Fibroblast of peridontal ligament (primary cell): ENCODE data around the gene NUP58.
A peak's percentile ranks its signal among the peaks of the same experiment; 100 is the strongest.
"Not testable (repeated sequence)": the region's sequence is repeated elsewhere in the genome, so short reads cannot be mapped to it uniquely, and the experiment has no call there.

Experiments used
- DNase-seq: peaks from one replicate; pipeline ENCODE4 v3.0.0-alpha.2; 2010; ENCODE audit errors: extremely low read depth

The NUP58 gene

DNA sequence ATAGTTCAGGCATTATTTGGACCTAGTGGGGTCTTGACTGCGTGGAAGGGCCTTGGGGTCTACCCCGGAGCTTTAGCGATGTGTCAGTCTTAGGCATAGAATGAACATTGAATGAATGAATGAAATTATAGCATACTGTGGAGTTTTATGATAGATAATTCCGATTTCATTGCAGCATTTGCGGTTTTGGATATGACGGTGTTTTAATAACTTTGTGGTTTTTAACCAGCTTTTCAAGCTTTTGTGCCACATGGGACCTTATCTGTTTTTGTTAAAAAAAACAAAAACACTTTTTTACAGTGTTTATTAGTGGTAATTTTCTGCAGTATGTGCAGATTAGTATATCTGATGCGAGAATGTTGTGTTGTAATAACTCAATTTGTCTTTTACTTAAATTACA is 696 bp downstream of the NUP58 start:
- peak; percentile 17 for DNase-seq

DNA sequence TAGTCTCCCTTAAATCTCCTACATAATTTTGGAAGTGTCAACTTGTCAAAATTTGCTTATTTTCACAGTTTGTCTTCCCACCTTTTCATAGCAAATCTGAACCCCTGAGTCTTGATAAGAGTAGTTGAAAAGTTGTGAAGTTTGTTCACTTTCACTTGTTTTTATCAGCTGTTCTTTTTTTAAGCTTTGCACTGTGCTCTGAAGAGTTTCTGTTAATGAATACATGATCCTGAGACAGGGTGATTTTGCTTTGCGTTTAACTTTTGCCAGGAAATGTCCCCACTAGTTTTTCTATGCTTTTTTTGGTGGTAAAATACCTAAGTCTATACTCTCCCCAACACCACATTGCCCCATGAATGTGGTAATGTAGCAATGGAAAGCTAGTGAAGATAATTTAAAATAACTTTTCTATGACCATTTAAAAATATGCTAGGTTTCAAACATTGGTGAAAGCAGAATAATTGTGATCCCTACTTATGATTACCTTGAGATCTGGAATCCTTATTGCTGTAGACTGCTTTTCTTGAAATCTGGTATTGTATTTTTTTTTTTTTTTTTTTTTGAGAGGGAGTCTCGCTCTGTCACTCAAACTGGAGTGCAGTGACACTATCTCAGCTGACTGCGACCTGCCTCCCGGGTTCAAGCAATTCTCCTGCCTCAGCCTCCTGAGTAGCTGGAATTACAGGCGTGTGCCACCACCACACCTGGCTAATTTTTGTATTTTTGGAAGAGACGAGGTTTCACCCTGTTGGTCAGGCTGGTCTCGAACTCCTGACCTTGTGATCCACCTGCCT is 5.4 kb downstream of the NUP58 start:
- no peak for DNase-seq

DNA sequence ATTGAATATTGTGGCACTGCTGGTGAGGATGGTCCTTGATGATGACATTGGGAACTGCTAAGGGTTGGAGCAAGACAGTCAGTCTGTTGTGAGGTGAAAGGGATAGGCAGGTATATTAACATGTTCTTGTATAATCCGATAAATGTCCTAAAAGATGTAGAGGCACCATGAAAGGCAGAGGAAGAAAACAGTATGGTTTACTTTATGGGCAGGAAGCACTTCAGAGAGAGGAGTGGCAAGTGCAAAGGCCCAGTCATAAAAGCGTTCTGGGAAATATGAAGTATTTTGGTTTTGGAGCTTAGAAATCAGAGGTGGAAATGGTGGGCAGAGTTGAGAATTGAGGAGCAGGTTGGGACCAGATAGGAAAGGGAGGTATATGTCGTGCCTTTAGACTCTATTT is 9.5 kb downstream of the NUP58 start:
- DNase-seq, result no peak

DNA sequence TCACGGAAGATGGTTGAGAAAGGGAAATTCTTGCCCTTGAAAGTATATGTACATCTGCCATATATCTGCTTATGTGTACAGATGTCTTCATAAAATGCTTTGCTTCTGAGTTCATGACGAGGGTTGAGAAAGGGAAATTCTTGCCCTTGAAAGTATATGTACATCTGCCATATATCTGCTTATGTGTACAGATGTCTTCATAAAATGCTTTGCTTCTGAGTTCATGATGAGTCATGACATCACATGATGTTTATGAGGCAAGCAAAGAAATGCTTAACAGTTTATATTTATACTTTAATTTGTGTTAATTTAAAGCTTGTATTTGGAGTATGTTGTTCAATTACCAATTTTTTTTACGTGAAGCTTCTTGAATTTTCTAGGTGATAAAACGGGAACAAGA is 17.5 kb downstream of the NUP58 start:
- DNase-seq, result peak; percentile 65

DNA sequence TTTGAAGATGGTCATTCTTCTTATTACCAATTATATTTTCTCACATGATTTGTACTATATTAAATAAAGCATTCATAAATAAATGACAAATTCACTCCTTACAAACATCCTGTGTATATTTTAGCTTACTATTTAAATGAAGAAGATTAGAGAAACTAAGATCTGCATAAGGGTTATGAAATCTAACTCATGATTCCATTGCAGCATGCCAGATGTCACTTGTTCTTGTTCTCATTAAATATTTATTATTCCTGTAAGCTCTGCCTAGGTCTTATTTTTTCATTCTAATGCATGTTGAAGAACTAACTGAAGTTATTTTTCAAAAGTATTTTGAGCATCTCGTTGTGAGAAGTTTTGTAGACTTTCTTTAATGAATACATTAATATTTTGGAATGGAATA is 18.3 kb downstream of the NUP58 start:
- no peak for DNase-seq

DNA sequence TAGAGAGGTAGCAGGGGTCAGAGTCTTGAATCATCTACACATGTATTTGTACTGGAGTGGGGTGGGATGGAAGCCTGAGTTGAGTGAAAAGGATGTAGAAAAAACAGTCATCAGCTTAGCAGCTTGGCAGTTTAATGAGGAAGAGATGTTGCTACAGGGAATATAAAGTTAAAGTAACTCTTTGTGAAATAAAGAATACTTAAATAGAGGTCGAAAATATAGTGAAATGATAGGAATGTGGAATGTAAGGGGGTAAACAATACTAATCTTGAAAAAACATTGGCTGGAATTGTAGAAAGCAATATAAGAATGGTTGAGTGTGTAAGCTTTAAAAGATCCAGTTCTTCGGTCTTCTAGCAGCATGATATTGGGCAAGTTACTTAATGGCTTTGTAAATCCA is 22.7 kb downstream of the NUP58 start:
- DNase-seq, result no peak

DNA sequence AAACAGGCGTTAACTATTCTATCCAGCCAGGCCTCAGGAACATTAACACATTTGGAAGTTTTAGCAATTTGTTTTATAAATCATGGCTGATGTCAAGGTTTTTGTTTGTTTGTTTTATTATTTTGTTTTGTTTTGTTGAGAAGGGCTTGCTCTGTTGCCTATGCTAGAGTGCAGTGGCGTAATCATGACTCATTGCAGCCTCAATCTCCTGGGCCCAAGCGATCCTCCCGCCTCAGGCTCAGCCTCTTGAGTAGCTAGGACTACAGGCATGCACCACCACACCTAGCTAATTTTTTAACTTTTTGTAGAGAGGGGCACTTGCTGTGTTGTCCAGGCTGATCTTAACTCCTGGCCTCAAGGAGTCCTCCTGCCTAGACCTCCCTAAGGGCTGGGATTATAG is 28.3 kb downstream of the NUP58 start:
- DNase-seq, result peak; percentile 12

DNA sequence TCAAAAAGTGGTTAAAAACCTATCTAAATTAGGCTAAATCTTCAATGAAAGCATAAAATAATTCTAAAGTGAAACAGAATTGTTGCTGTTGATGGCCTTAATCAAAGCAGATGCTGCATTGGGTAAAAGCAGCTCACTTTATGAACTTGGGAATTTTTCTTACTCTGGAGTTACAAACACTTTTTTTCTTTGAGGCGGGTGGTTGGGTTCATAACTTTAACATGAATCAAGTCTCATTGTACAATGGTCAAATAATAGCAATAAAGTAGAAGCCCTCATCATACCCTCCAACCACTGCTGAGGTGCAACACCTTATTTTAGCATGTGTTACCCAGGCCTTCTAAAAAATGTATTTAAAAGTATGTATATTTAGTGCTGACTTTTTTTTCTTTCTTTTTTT is 29.1 kb downstream of the NUP58 start:
- peak; percentile 31 for DNase-seq

DNA sequence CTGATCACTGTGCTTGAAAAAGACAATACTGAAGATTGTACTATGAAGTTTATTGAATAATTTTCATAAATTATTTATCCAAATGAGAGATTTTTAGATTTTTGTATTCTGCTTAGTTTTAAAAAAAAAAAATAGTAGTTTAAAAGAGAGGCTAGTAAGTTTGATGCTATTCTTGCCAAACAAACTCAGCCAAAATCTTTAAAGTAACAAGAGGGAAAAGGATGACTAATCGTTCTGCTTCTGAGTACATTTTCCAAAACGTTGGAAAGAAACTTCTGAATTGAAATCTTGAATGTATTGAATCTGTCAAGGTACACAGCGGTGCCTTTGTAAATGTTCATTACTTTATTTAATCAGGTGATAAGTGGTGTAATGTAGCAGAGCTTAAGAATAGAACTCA is 34.4 kb downstream of the NUP58 start:
- peak; percentile 66 for DNase-seq

DNA sequence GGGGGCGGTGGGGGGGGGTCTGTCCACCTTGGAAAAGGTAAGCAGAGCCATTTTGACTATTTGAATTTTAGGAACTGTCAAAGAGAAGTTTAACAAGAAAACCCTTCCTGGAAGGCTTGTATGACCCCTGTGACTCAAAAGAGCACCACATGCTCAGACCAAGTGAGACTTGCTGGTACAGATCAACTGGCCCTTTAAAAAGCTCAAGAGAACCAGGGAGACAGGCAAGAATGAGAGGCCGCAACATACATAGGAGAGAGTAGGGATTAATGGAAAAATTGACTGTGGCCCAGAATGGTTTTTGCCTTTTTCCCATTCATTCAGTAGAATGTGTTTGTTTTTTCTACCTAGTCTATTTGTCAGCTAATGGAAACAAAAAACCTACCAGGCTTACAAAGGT is 44.2 kb downstream of the NUP58 start:
- DNase-seq, result no peak

DNA sequence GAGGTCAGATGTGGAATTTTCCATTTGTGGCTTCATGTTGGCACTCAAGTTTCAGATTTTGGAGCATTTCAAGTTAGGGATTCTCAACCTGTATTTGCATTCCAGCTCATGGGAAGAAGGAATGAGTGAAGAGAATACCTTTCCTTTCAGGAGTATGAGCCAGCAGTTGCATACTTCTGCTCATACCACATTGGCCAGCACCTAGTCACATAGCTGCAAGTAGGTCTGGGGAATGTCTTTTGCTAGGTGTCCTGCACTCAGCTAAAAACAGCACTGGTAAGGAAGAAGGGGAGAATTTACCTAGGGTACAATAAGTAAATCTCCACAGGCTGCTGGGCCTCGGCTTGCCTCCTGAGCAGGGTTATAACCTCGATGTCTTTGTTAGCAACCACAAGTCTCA is 45.7 kb downstream of the NUP58 start:
- no peak for DNase-seq

DNA sequence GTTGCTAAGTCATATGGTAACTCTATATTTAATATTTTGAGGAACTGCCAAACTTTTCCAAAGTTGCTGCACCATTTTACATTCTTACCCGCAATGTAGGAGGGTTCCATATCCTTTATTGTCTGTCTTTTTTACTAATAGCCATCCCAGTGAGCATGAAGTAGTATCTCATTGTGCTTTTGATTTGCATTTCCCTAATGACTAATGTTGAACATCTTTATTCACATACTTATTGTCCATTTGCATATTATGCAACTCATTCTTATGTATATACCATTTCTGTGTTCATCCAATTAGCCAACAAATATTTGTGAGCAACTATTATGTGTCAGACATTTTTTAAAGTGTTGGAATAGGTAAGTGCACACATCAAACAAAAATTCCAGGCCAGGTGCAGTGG is 50.0 kb downstream of the NUP58 start:
- no peak for DNase-seq

DNA sequence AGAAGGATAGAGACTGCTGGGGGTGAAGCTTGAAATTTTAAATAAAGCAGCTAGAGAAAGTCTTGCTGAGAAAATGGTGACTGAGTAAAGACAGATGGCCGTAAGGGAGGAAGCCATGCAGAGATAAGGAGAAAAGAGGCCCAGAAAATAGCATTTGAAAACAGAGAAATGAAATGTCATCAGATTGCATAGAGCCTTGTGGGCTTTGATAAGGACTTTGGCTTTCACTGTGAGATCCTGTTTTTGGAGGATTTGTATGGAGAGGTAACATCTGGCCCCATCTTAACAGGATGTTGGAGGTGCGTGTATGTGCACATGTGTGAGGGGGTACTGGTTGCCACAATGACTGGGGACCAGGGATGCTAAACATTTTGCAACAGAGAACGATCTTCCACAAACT is 50.8 kb downstream of the NUP58 start:
- no peak for DNase-seq

DNA sequence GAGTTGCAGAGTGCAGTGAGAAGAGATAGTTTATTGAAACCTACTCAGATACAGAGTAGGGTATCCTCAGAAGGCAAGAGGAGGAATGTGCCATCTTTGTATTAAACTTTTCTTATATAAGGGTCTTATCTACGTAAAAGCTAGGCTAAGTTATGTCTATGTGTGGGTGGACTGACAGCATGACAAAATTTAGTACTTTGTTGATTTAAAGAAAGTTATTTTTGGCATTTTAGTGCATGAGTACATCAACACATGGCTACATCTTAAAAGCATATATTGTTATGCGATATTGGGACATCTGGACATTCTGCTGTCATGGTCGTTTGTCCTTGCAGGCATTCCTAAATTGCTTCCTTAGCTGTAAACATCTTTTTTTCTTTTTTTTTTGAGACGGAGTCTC is 51.4 kb downstream of the NUP58 start:
- DNase-seq, result no peak

DNA sequence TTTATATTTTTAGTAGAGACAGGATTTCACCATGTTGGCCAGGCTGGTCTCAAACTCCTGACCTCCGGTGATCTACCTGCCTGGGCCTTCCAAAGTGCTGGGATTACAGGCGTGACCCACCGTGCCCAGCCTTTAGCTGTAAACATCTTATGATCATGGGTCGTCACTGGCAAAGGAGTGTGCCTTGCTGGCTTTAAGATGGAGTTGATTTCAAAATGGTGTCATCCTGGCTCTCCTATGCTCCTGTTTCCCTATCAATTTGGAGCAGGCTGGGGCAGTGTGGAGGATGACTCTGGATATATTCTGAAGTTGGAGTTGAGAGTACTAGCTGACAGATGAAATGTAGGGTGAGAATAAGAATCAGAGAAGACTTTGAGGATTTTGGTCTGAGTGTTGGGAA is 51.9 kb downstream of the NUP58 start:
- DNase-seq, result no peak

DNA sequence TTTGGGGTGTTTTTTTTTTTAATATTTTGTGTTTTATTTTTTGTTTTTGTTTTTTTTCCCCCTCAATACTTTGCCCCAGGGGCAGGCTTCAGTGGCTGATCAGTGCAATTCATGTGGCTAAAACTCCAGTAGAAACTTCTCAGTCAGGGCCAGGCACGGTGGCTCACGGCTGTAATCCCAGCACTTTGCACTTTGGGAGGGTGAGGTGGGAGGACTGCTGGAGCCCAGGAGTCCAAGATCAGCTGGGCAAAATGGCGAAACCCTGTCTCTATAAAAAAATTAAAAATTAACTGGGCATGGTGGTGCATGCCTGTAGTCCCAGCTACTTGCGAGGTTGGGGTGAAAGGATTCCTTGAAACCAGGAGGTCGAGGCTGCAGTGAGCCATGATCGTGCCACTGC is 53.0 kb downstream of the NUP58 start:
- no peak for DNase-seq

DNA sequence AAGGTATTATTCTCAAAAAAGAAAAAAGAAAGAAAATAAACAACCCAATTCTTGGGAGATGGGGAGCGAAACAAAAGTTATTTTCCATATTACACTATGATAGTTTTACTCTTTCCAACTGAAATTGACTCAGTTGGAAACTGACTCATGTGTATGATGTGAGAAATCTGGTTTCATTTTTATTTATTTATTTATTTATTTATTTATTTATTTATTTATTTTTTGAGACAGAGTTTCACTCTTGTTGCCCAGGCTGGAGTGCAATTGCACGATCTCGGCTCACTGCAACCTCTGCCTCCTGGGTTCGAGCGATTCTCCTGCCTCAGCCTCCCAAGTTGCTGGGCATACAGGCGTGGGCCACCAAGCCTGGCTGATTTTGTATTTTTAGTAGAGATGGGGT is 59.0 kb downstream of the NUP58 start:
- not testable (repeated sequence) for DNase-seq

DNA sequence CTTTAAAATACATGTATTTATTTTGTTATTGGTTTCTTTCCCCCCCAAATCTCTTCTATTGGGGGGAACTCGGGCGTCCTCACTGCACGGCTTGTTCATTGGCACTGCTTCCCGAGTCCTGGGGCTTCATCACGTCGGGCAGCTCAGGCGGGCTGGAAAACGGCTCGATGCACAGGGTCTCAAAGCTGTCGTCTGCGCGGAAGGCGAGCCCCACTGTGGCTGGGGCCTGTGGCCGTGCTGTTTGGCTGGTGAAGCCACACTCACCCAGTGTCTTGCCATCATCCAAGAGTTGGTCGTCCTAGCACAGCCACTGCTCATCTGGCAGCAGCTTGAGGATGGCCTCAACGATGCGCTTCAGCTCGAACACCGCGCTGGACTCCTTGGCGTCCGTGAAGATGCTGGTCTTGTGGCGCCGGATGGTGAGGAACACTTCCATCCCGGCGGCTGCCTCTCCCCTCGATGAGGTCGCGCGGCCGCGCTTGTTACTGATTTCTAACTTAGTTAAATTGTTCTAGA is 64.4 kb downstream of the NUP58 start:
- DNase-seq, result no peak

DNA sequence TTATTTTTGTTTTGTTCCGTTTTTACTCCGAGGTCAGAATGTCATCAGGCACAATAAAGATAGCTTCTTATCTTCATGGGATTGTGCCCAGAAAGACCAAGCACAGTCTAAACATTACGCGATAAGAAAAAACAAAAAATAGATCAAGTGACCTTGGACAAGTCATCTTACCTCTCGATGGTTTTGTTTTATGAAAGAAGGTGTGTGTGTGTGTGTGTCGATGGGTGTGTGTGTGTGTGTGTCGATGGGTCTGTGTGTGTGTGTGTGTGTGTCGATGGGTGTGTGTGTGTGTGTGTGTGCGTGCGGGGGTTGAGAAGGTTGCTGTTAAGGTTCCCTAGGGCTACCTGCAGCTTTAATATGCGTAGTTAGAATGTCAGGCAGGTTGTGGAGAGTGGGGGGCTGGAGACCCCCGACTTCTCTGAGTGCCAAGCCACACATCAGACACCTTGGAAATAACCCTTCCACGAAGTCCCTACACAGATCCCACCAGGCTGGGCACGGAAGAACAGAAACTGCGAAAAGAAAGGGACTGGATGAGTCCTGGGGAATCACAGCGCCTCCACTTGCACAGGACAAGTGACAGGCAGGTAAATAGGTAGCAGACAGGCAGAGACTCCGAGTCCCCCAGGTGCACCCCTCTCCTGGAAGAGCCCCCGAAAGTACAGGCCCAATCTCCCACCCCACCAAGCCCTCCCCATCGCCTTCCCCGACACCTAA is 69.9 kb downstream of the NUP58 start:
- DNase-seq, result no peak

DNA sequence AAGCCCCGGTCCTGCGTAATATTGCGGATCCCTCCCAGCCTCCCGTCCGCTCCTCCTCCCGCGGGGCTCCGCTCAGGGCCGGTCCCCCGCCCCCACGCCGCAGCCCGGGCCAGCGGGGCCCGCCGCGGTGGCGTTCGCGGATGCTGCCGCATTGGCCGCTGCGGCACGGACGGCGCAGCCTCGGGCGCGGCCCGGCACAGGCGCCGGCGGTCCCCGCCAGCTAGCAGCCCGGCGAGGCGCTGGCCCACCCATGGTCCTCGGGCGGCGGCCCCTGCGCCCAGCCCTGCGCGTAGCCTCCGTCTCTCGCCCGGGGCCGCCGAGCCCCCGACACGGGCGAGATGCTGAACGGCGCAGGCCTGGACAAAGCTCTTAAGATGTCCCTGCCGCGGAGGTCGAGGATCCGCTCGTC is 70.5 kb downstream of the NUP58 start, which contains the start of gene ATP8A2:
Gene ATP8A2, plus strand, starts transcription at position 100 of the 409 bp plus-strand sequence. Its CDS starts 239 bp downstream, at position 339.
- no peak for DNase-seq

DNA sequence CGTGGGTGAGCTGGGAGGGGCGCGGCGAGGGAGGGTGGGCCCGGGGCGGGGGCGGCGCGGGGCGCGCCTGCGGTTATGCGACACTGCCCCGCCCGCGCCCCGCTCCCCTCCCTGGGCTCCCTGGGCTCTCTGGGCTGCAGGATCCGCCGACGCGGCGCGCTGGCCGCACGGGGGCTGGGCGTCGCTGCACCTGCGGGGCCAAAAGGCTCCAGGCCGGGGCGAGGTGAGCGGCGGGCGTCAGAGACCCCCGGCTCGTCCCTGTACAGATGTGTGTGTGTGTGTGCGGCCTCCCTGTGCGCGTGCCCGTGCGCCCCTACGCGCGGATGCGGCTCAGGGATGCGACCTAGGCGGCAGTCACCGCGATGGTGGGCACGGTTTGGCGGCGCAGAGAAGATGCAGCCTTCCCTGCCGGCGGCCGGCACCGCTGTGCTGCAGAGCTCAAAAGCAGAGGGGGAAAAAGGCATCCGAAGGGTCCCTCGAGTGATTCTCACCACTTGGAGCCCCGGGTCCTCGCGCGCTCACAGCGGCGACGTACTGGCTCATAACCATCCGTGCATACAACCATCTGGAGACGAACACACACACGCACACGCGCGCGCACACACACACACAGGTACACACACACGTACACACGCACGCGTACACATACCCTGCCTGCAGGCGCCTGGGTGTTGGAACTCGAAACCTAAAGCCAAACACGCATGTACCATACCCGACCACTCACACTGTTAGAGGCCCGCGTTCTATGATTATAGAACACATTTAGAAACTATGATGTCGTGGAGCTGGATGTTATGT is 71.1 kb downstream of the NUP58 start:
- DNase-seq, result no peak

DNA sequence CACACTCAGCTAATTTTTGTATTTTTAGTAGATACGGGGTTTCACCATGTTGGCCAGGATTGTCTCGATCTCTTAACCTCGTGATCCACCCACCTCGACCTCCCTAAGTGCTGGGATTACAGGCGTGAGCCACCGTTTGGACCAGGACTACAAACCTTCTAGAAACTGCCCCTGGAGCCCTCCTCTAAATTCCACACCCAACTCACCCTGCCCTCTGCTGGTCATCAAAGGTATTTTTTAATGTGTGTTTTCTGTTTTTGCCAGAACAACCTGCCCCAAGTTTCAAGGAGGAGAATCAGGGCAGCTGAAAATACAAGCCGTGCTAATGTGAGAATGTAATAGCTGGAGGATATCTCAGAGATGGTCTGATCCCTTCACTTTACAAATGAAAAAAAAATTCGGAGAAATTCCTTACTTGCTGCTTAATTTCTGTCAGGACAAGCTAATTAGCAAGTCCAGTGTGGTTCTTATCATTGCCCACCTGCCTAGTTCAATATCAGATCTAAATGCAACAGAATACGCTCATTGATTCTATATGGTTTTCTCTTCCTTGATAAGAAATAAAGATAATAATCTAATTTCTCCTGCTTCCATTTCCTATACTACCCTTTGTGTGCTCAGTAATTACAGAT is 74.4 kb downstream of the NUP58 start:
- peak; percentile 51 for DNase-seq
